HepG2 (cell line): ENCODE measurements around the gene TAF3. TPM values are rescaled to one million over a fixed set of nuclear protein-coding genes. Genes with fewer than 3 reads are reported as not detected.

Source experiments
- CBFB ChIP-seq: sonication (generic); formaldehyde crosslinking; IDR thresholded peaks from 2 replicates; pipeline ENCODE4 v1.4.0; 2020; ENCODE audit warnings: missing genetic modification reagents
- FIP1L1 ChIP-seq: fragments of 200-400 bp; formaldehyde crosslinking; IDR thresholded peaks from 2 replicates; pipeline ENCODE4 v1.6.1; 2018; ENCODE audit warnings: low read depth, mild to moderate bottlenecking, low read length, moderate library complexity, borderline replicate concordance; ENCODE audit not compliant: insufficient read depth
- GATAD1 ChIP-seq: IDR thresholded peaks from 2 replicates; pipeline ENCODE4 v1.6.1; 2016; ENCODE audit warnings: missing genetic modification reagents, missing compliant biosample characterization
- GATAD2A ChIP-seq: IDR thresholded peaks from 2 replicates; pipeline ENCODE4 v1.6.1; 2016
- NCOA2 ChIP-seq: sonication (generic); formaldehyde crosslinking; IDR thresholded peaks from 2 replicates; pipeline ENCODE4 v1.8.0; 2022; ENCODE audit warnings: inconsistent platforms
- NR2C2 ChIP-seq: sonication (generic); formaldehyde crosslinking; IDR thresholded peaks from 2 replicates; pipeline ENCODE4 v1.4.0; 2020; ENCODE audit warnings: missing genetic modification reagents, mild to moderate bottlenecking, moderate library complexity, borderline replicate concordance
- POGK ChIP-seq: sonication (generic); formaldehyde crosslinking; conservative IDR thresholded peaks from 2 replicates; pipeline ENCODE4 v1.8.0; 2022; ENCODE audit warnings: mild to moderate bottlenecking, moderate library complexity, missing genetic modification reagents
- RFX5 ChIP-seq: IDR thresholded peaks from 2 replicates; pipeline ENCODE4 v1.6.1; 2011; ENCODE audit warnings: low read depth, low read length, improper control_type of control experiment
- ZHX2 ChIP-seq, 2 experiments: sonication (generic) in 1 of 2; formaldehyde crosslinking in 1 of 2; IDR thresholded peaks; 2 replicates each; pipeline versions ENCODE4 v1.6.1 to v1.9.0; 2014 to 2022; ENCODE audit warnings: antibody characterized with exemption in 1 of 2, borderline replicate concordance in 1 of 2, inconsistent platforms in 1 of 2, low read depth in 1 of 2, missing genetic modification reagents in 1 of 2
- ZNF350 ChIP-seq: sonication (generic); formaldehyde crosslinking; IDR thresholded peaks from 2 replicates; pipeline ENCODE4 v1.4.0; 2020; ENCODE audit warnings: mild to moderate bottlenecking, low read depth, missing genetic modification reagents, borderline replicate concordance
- ZNF501 ChIP-seq: sonication (generic); formaldehyde crosslinking; IDR thresholded peaks from 2 replicates; pipeline ENCODE4 v1.5.1; 2020; ENCODE audit warnings: mild to moderate bottlenecking, moderate library complexity, missing genetic modification reagents
- ZNF510 ChIP-seq: sonication (generic); formaldehyde crosslinking; IDR thresholded peaks from 2 replicates; pipeline ENCODE4 v1.4.0; 2020; ENCODE audit warnings: low read depth, mild to moderate bottlenecking, missing genetic modification reagents
- ZNF724P ChIP-seq: sonication (generic); formaldehyde crosslinking; IDR thresholded peaks from 2 replicates; pipeline ENCODE4 v1.8.0; 2022; ENCODE audit warnings: missing genetic modification reagents, borderline replicate concordance
- ZNF749 ChIP-seq: sonication (generic); formaldehyde crosslinking; IDR thresholded peaks from 2 replicates; pipeline ENCODE4 v1.8.0; 2022; ENCODE audit warnings: mild to moderate bottlenecking, missing genetic modification reagents, moderate library complexity, borderline replicate concordance
- ZNF75D ChIP-seq: sonication (generic); formaldehyde crosslinking; IDR thresholded peaks from 2 replicates; pipeline ENCODE4 v1.8.1; 2023; ENCODE audit warnings: missing genetic modification reagents, mild to moderate bottlenecking, borderline replicate concordance
- ZNF792 ChIP-seq: IDR thresholded peaks from 2 replicates; pipeline ENCODE4 v1.6.1; 2016
- polyA plus RNA-seq, 8 experiments: library from polyadenylated mRNA; depleted of rRNA in 3 of 8; stranded (reverse) in 7 of 8; unstranded in 1 of 8; fragments of >200 nt; fragmentation: Illumina TruSeq in 4 of 8; extraction: Trizol in 4 of 8; gene quantifications; 2 replicates each; pipeline versions ENCODE4 v1.2.1 to v1.2.3, GENCODE V29; 2011 to 2016; ENCODE audit warnings: low read depth in 4 of 8, missing spikeins in 1 of 8, mixed read lengths in 1 of 8; ENCODE audit not compliant: insufficient read depth in 1 of 8
- total RNA-seq, 5 experiments: library from RNA; depleted of rRNA; stranded (reverse); fragments of >200 nt; fragmentation: Illumina TruSeq; extraction: Trizol; gene quantifications; 2 replicates each; pipeline ENCODE4 v1.2.3, GENCODE V29; 2016; ENCODE audit warnings: low read depth in 1 of 5
- TF ChIP-seq, protein P1 (sequence below): sonication (generic); formaldehyde crosslinking; IDR thresholded peaks from 2 replicates; pipeline ENCODE4 v1.5.0; 2020; ENCODE audit warnings: missing genetic modification reagents

Gene TAF3
- total and polyA plus RNA-seq, 2 of the 13 experiments (the other 11 are each of a cell fraction or from before 2014, with no cell fraction given): 1.7 to 2.9 TPM

DNA sequence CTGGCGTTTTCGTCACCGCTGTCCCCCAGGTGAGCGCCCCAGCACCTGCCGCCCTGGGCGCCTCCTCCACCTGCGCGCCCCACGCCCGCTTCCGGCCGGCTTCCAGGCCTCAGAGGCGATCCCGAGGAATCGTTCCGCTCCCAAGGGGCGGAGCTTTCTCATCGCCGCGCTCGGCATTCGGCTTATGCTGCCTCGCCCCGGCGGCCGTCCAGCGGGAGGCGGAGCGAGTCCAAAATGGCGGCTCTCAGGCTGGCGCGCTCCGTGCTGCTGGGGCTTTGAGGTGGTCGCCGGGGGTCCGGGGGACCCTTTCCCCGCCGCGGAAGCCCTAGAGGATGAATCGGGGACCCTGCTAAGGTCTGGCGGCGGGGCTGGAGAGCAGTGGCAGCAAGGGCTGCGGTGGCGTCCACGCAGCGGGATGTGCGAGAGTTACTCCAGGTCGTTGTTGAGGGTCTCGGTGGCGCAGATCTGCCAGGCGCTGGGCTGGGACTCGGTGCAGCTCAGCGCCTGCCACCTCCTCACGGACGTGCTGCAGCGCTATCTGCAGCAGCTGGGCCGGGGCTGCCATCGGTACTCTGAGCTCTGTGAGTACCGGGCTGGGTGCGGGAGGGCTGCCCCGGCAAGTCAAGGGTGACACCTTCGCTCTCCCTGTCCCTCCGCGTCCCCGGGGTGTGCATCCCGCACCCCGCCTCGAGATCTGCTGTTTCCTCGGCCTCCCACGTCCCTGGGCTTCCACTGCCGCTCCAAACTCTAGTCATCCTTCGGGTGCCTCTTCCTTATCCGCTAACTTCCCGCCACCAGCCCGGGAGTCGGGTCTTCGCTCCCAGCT lies at the start of gene TAF3 (continued):
- TF ChIP-seq ZHX2 (IDR thresholded peaks at IDR 0.05; ENCODE audit: low read depth) (peak; percentile 82), ZHX2 (CRISPR knock-in tag; IDR thresholded peaks at IDR 0.05; ENCODE audit: borderline replicate concordance) (no peak), POGK (peak; percentile 90), ZNF510 (CRISPR knock-in tag) (0 out of 2 replicates have a peak, but pooled peaks have one; percentile 32), ZNF724P (CRISPR knock-in tag) (peak; percentile 90), GATAD2A (CRISPR knock-in tag) (peak; percentile 78), RFX5 (0 out of 2 replicates have a peak, but pooled peaks have one; percentile 26), ZNF75D (CRISPR knock-in tag) (no peak; the same call in 1 of the 2 replicates), NCOA2 (peak; percentile 53; the same call in 1 of the 2 replicates), GATAD1 (CRISPR knock-in tag) (peak; percentile 96), ZNF792 (CRISPR knock-in tag) (peak; percentile 91), ZNF749 (peak; percentile 65; the same call in 1 of the 2 replicates), ZNF350 (CRISPR knock-in tag) (0 out of 2 replicates have a peak, but pooled peaks have one; percentile 30), NR2C2 (CRISPR knock-in tag) (peak; percentile 71), CBFB (peak; percentile 94), ZNF501 (CRISPR knock-in tag) (peak; percentile 98), FIP1L1 (no peak)
- TF ChIP-seq, protein P1, sequence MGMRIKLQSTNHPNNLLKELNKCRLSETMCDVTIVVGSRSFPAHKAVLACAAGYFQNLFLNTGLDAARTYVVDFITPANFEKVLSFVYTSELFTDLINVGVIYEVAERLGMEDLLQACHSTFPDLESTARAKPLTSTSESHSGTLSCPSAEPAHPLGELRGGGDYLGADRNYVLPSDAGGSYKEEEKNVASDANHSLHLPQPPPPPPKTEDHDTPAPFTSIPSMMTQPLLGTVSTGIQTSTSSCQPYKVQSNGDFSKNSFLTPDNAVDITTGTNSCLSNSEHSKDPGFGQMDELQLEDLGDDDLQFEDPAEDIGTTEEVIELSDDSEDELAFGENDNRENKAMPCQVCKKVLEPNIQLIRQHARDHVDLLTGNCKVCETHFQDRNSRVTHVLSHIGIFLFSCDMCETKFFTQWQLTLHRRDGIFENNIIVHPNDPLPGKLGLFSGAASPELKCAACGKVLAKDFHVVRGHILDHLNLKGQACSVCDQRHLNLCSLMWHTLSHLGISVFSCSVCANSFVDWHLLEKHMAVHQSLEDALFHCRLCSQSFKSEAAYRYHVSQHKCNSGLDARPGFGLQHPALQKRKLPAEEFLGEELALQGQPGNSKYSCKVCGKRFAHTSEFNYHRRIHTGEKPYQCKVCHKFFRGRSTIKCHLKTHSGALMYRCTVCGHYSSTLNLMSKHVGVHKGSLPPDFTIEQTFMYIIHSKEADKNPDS (CRISPR knock-in tag): peak; percentile 44; the same call in 1 of the 2 replicates
